K562 (cell line): ENCODE results near the gene GALT. TPM values are rescaled to one million over a fixed set of nuclear protein-coding genes. Genes with fewer than 3 reads are reported as not detected.

ENCODE experiments used
- ATAC-seq: fragments of 200-7000 bp; cut with Tn5 transposase; 3 replicates; pipeline ENCODE4 v1.9.1; 2020; ENCODE audit warnings: moderate library complexity
- BruUV-seq: library from RNA; stranded (reverse); fragments of 400-500 nt; replicated peaks from 2 replicates; lab custom pipeline; 2021; lab: Mats Ljungman, UMichigan
- CTCF ChIA-PET: fragments of 300-600 bp; formaldehyde crosslinking; extraction: SDS; loops from one replicate; lab custom pipeline; 2021; ENCODE audit warnings: low intra/inter-chr PET ratio; lab: Yijun Ruan, JAX
- POLR2A ChIA-PET: fragments of 300-600, 350-650 bp; sonication (Branson Sonifier 250); formaldehyde crosslinking; extraction: SDS; loops from one replicate; lab custom pipeline; 2021; ENCODE audit warnings: antibody characterized with exemption, inconsistent platforms; lab: Yijun Ruan, JAX
- DNase-seq, 4 experiments: peaks; one replicate each; pipeline versions ENCODE4 v3.0.0 to v3.0.0-alpha.2; 2011 to 2018; ENCODE audit warnings: low spot score in 3 of 4, mixed read lengths in 3 of 4; ENCODE audit errors: extremely low read depth in 1 of 4
- FAIRE-seq: peaks from 2 replicates; lab custom pipeline; 2011; peaks lifted over from hg19 to GRCh38; lab: Jason Lieb, UNC
- H2AFZ ChIP-seq: 2 replicates; pipeline ENCODE4 v1.6.0; 2011; ENCODE audit warnings: low read depth, low read length, control low read depth, inconsistent platforms
- H3K27ac ChIP-seq: fragments of 200-600 bp; 3 replicates; pipeline ENCODE4 v1.8.0; 2011; ENCODE audit warnings: low read depth, mild to moderate bottlenecking, control low read depth, inconsistent platforms, low read length, moderate library complexity, mixed read lengths; ENCODE audit errors: extremely low read depth
- H3K27me3 ChIP-seq, 2 experiments: fragments of 300-600 bp in 1 of 2; 2 replicates in 1 of 2; 3 replicates in 1 of 2; pipeline versions ENCODE4 v1.6.0 to v1.8.0; 2011; ENCODE audit warnings: inconsistent platforms in 2 of 2, low read length in 2 of 2, mild to moderate bottlenecking in 1 of 2, mixed read lengths in 1 of 2, moderate library complexity in 1 of 2; ENCODE audit not compliant: control insufficient read depth in 2 of 2, insufficient read depth in 2 of 2
- H3K36me3 ChIP-seq: fragments of 300-600 bp; 3 replicates; pipeline ENCODE4 v1.8.0; 2011; ENCODE audit warnings: mild to moderate bottlenecking, low read length, inconsistent platforms; ENCODE audit not compliant: control insufficient read depth, insufficient read depth
- H3K4me1 ChIP-seq, 2 experiments: fragments of 200-600 bp in 1 of 2; replicated peaks in 1 of 2; 2 replicates in 1 of 2; 3 replicates in 1 of 2; pipeline versions ENCODE4 v1.5.1 to v1.8.0; 2011; ENCODE audit warnings: inconsistent platforms in 2 of 2, low read length in 2 of 2, mild to moderate bottlenecking in 1 of 2, mixed read lengths in 1 of 2, moderate library complexity in 1 of 2; ENCODE audit not compliant: control insufficient read depth in 2 of 2, insufficient read depth in 2 of 2
- H3K4me2 ChIP-seq: 2 replicates; pipeline ENCODE4 v1.6.1; 2011; ENCODE audit warnings: low read length, control low read depth, inconsistent platforms, mixed read lengths; ENCODE audit not compliant: insufficient read depth
- H3K4me3 ChIP-seq: fragments of 200-600 bp; sonication (generic), shearing (Covaris generic); 2 replicates; pipeline ENCODE4 v1.5.1; 2016; ENCODE audit warnings: control low read depth, inconsistent platforms
- H3K79me2 ChIP-seq: fragments of 200-600 bp; 3 replicates; pipeline ENCODE4 v1.8.0; 2011; ENCODE audit warnings: low read length, inconsistent platforms; ENCODE audit not compliant: control insufficient read depth, insufficient read depth
- H3K9ac ChIP-seq, 2 experiments: 2 replicates each; pipeline versions ENCODE4 v1.6.0 to v1.6.1; 2011; ENCODE audit warnings: low read depth in 2 of 2, low read length in 2 of 2, control low read depth in 1 of 2, inconsistent platforms in 1 of 2, mild to moderate bottlenecking in 1 of 2, mixed read lengths in 1 of 2; ENCODE audit not compliant: insufficient read depth in 1 of 2
- H3K9me1 ChIP-seq: one replicate; pipeline ENCODE4 v1.6.0; 2011; ENCODE audit warnings: inconsistent platforms, mild to moderate bottlenecking, low read length, moderate library complexity; ENCODE audit not compliant: control insufficient read depth, insufficient read depth
- H3K9me3 ChIP-seq: replicated peaks from 2 replicates; pipeline ENCODE4 v1.5.1; 2011; ENCODE audit warnings: low read depth, low read length, inconsistent platforms; ENCODE audit not compliant: control insufficient read depth, insufficient read depth
- H4K20me1 ChIP-seq: replicated peaks from 2 replicates; pipeline ENCODE4 v1.6.1; 2011; ENCODE audit warnings: low read length, inconsistent platforms, mixed read lengths; ENCODE audit not compliant: control insufficient read depth, insufficient read depth
- BRF2 ChIP-seq: IDR thresholded peaks from 3 replicates; pipeline ENCODE4 v1.6.1; 2011; ENCODE audit warnings: borderline replicate concordance, mild to moderate bottlenecking; ENCODE audit not compliant: insufficient read length, insufficient read depth
- ETS1 ChIP-seq: conservative IDR thresholded peaks from 2 replicates; pipeline ENCODE4 v1.6.1; 2011; ENCODE audit warnings: low read depth, mild to moderate bottlenecking, low read length; ENCODE audit not compliant: control insufficient read depth
- HDAC1 ChIP-seq, 2 experiments: fragments of 450-650 bp; IDR thresholded peaks; 2 replicates each; pipeline ENCODE4 v1.6.1; 2016 to 2017; ENCODE audit warnings: inconsistent platforms in 1 of 2, mild to moderate bottlenecking in 1 of 2, moderate library complexity in 1 of 2
- KLF1 ChIP-seq: fragments of 450-650 bp; IDR thresholded peaks from 2 replicates; pipeline ENCODE4 v1.6.1; 2016; ENCODE audit warnings: missing genetic modification characterization, missing compliant biosample characterization
- NFYB ChIP-seq: IDR thresholded peaks from 2 replicates; pipeline ENCODE4 v1.6.1; 2011; ENCODE audit warnings: mild to moderate bottlenecking, moderate library complexity; ENCODE audit not compliant: insufficient read length; ENCODE audit errors: extremely low read depth
- SRSF7 ChIP-seq: fragments of 200-400 bp; formaldehyde crosslinking; optimal IDR thresholded peaks from 2 replicates; pipeline ENCODE3; 2017; ENCODE audit warnings: mild to moderate bottlenecking, low read depth, low read length
- ZBTB26 ChIP-seq: fragments of 450-650 bp; formaldehyde crosslinking; IDR thresholded peaks from 2 replicates; pipeline ENCODE4 v1.4.0; 2022; ENCODE audit warnings: missing genetic modification characterization
- ZNF695 ChIP-seq: fragments of 450-650 bp; formaldehyde crosslinking; IDR thresholded peaks from 2 replicates; pipeline ENCODE4 v1.4.0; 2020; ENCODE audit warnings: mild to moderate bottlenecking, moderate library complexity
- ZNF764 ChIP-seq: fragments of 250-450 bp; sonication (Bioruptor Pico); IDR thresholded peaks from 2 replicates; pipeline ENCODE4 v1.4.0; 2020; ENCODE audit warnings: low read depth, mild to moderate bottlenecking, moderate library complexity
- WGBS: fragments of 100-300 bp; shearing (Covaris generic); methylation state at CpG from one replicate; pipeline ENCODE4 v1.1.6; 2016; ENCODE audit warnings: low coverage, mixed read lengths; ENCODE audit not compliant: insufficient coverage; ENCODE audit errors: missing lambda C conversion rate; 5-methylcytosine and 5-hydroxymethylcytosine counted together
- in situ Hi-C: fragments of 300-500 bp; cut with MboI; formaldehyde crosslinking; loops from 4 replicates; pipeline ENCODE4 v1.15.0; 2018; ENCODE audit warnings: inconsistent platforms, mixed read lengths
- intact Hi-C: fragments of 100-400 bp; cut with micrococcal nuclease; formaldehyde crosslinking; loops from 2 replicates; pipeline ENCODE4 v1.14.2; 2022
- polyA plus RNA-seq, 8 experiments: library from polyadenylated mRNA; depleted of rRNA in 4 of 8; stranded (reverse) in 5 of 8; unstranded in 3 of 8; fragments of >200 nt; fragmentation: Nextera tagmentation in 2 of 8; fragmentation: Illumina TruSeq in 1 of 8; extraction: Ambion mirVana in 2 of 8; extraction: Trizol in 1 of 8; gene quantifications; 2 replicates each; pipeline versions ENCODE4 v1.2.1 to v1.2.3, GENCODE V29; 2011 to 2014; ENCODE audit warnings: inconsistent platforms in 1 of 8, missing spikeins in 1 of 8
- total RNA-seq, 7 experiments: library from RNA; depleted of rRNA in 6 of 7; stranded (reverse); fragments of >200 nt in 6 of 7; fragmentation: Illumina TruSeq in 2 of 7; extraction: Trizol in 2 of 7; gene quantifications; 2 replicates each; pipeline versions ENCODE4 v1.2.1 to v1.2.3, GENCODE V29; 2011 to 2021; ENCODE audit warnings: low replicate concordance in 1 of 7

The GALT gene
- total and polyA plus RNA-seq, 9 of the 15 experiments (the other 6 are each of a cell fraction or from before 2014, with no cell fraction given): 7.3 to 29.2 (median 15.6) TPM

GRCh38 chr9:34655394-34655793, 8.9 kb downstream of the GALT start (continued):
- TF ChIP-seq SRSF7 (no peak), ZNF764 (CRISPR knock-in tag) (no peak), BRF2 (no peak), ZNF695 (CRISPR knock-in tag) (no peak), HDAC1 (IDR thresholded peaks at IDR 0.05) (no peak), KLF1 (tag) (no peak)

- Histone ChIP-seq H3K4me2 (no peak overlapping the region), H3K36me3 (no peaks in the 10 kb centered on the region), H3K9me1 (no peaks in the 10 kb centered on the region), H2AFZ (no peak overlapping the region), H4K20me1 (no peaks in the 10 kb centered on the region), H3K27ac (no peak overlapping the region), H3K27me3 (no peaks in the 10 kb centered on the region), H3K9ac (peak overlapping the region in 1 of 2 experiments; percentile 23; a peak in 1 of 4 replicates), H3K4me1 (peaks cover 21 to 34% of the 10 kb centered on the region in 2 experiments), H3K79me2 (no peaks in the 10 kb centered on the region), H3K4me3 (no peak overlapping the region), H3K9me3 (no peaks in the 10 kb centered on the region)
- 58% methylated on average over 4 of the region's 5 CpGs for WGBS
- in situ Hi-C loops (no loop called here), intact Hi-C loops (no loop called here)
- ChIA-PET CTCF (no interaction called here), POLR2A (no interaction called here)
- ATAC-seq (no peak), FAIRE-seq (no peak), DNase-seq (no peak)
- BruUV-seq: no TSS peak
- no peak for TF ChIP-seq ZBTB26 (CRISPR knock-in tag)
- no peak for TF ChIP-seq ETS1
- TF ChIP-seq NFYB: no peak
Observed at GRCh38 chr9:34656992-34657391, 10.5 kb downstream of the GALT start.
